ENCODE data around the gene PLCB4. TPM values are rescaled to one million over a fixed set of nuclear protein-coding genes. Genes with fewer than 3 reads are reported as not detected.

PLCB4 gene
- total and polyA plus RNA-seq, 2 experiments from 2014 or later = 6.5 to 16.1 TPM

DNA sequence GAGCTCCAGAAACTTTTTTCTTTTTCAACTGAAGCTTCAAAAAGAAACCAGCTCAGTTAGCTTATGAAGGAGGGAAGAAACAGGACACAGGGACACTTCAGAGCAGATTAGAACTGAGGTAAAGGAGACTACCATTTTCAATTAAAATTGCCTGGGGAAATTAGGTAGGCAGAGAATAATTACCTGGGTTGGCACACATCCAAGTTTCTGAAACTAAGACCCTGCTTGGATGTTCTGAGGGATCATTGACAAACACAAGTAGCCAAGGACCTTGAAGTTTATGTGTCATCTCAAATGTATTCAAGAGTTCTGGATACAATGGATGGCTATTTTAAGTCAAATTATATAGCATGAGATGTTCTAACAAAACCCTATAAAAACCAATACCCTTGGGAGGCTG lies 137.6 kb downstream of the PLCB4 start:
- no peak for DNase-seq (ENCODE audit: low spot score)
- peaks cover 19% of the 10 kb centered on the region for H3K4me1 Mint-ChIP-seq
- no peaks in the 10 kb centered on the region for H3K27me3 Mint-ChIP-seq (ENCODE audit: insufficient read depth, low read depth, poor library complexity)
- Histone ChIP-seq H3F3A (replicated peaks; ENCODE audit: low read depth) (no peaks in the 10 kb centered on the region), H3K36me3 (ENCODE audit: insufficient read depth) (no peaks in the 10 kb centered on the region), H3K4me1 (ENCODE audit: insufficient read depth) (peaks cover 4% of the 10 kb centered on the region; the same call in 1 of the 2 replicates), H3K4me3 (no peak overlapping the region), H3K27me3 (ENCODE audit: insufficient read depth) (no peaks in the 10 kb centered on the region), H2AFZ (no peak overlapping the region), H3K79me2 (replicated peaks; ENCODE audit: insufficient read depth) (0 out of 2 replicates have a peak, but pooled peaks cover 3% of the 10 kb centered on the region), H3K9me2 (ENCODE audit: insufficient read depth) (no peaks in the 10 kb centered on the region), H3K27ac (ENCODE audit: low read depth) (no peak overlapping the region), H4K20me1 (replicated peaks; ENCODE audit: insufficient read depth) (no peaks in the 10 kb centered on the region), H3K4me2 (no peak overlapping the region)
- H3K4me3 Mint-ChIP-seq = no peak overlapping the region
- TF ChIP-seq EZH2 (IDR thresholded peaks at IDR 0.05; ENCODE audit: low read depth, unreplicated experiment) (no peak), CREB1 (CRISPR knock-in tag; IDR thresholded peaks at IDR 0.05; ENCODE audit: low read depth) (no peak), ZNF331 (CRISPR knock-in tag; IDR thresholded peaks at IDR 0.05; ENCODE audit: low read depth) (no peak), CTCF (conservative IDR thresholded peaks at IDR 0.05; ENCODE audit: low read depth in 2 of 2) (no peak)
- no peak for ATAC-seq
- H3K36me3 Mint-ChIP-seq (ENCODE audit: low read depth) = no peaks in the 10 kb centered on the region; the same call in 2 of the 3 replicates
- no peaks in the 10 kb centered on the region for H3K9me3 Mint-ChIP-seq
- no peak overlapping the region for H3K27ac Mint-ChIP-seq

GRCh38 chr20:9207253-9207652 lies 138.4 kb downstream of the PLCB4 start:
- H3K4me1 ChIP-seq (ENCODE audit: insufficient read depth) = peaks cover 4% of the 10 kb centered on the region; the same call in 1 of the 2 replicates
- H3K4me3 ChIP-seq = no peak overlapping the region
- H3K9me2 ChIP-seq (ENCODE audit: insufficient read depth) = no peaks in the 10 kb centered on the region
- no peak overlapping the region for H3K4me3 Mint-ChIP-seq
- H3F3A ChIP-seq (replicated peaks; ENCODE audit: low read depth) = no peaks in the 10 kb centered on the region
- H3K27ac ChIP-seq (ENCODE audit: low read depth) = no peak overlapping the region
- H3K27ac Mint-ChIP-seq = no peak overlapping the region
- H3K4me1 Mint-ChIP-seq = peaks cover 19% of the 10 kb centered on the region
- H3K36me3 Mint-ChIP-seq (ENCODE audit: low read depth) = no peaks in the 10 kb centered on the region
- no peaks in the 10 kb centered on the region for H4K20me1 ChIP-seq (replicated peaks; ENCODE audit: insufficient read depth)
- H3K27me3 ChIP-seq (ENCODE audit: insufficient read depth) = no peaks in the 10 kb centered on the region
- no peaks in the 10 kb centered on the region for H3K27me3 Mint-ChIP-seq (ENCODE audit: insufficient read depth, low read depth, poor library complexity)
- H3K36me3 ChIP-seq (ENCODE audit: insufficient read depth) = no peaks in the 10 kb centered on the region
- ATAC-seq = no peak
- DNase-seq (ENCODE audit: low spot score) = no peak
- H3K9me3 Mint-ChIP-seq = no peaks in the 10 kb centered on the region
- no peak overlapping the region for H2AFZ ChIP-seq
- H3K79me2 ChIP-seq (replicated peaks; ENCODE audit: insufficient read depth) = 0 out of 2 replicates have a peak, but pooled peaks cover 3% of the 10 kb centered on the region
- H3K4me2 ChIP-seq = no peak overlapping the region
- no peak for TF ChIP-seq ZNF331 (CRISPR knock-in tag; IDR thresholded peaks at IDR 0.05; ENCODE audit: low read depth)
- TF ChIP-seq JUNB (IDR thresholded peaks at IDR 0.05; ENCODE audit: unreplicated experiment) = no peak
- TF ChIP-seq STAT1 (IDR thresholded peaks at IDR 0.05; ENCODE audit: unreplicated experiment) = no peak
- no peak for TF ChIP-seq EZH2phosphoT487 (IDR thresholded peaks at IDR 0.05; ENCODE audit: unreplicated experiment)
- TF ChIP-seq, protein P1, sequence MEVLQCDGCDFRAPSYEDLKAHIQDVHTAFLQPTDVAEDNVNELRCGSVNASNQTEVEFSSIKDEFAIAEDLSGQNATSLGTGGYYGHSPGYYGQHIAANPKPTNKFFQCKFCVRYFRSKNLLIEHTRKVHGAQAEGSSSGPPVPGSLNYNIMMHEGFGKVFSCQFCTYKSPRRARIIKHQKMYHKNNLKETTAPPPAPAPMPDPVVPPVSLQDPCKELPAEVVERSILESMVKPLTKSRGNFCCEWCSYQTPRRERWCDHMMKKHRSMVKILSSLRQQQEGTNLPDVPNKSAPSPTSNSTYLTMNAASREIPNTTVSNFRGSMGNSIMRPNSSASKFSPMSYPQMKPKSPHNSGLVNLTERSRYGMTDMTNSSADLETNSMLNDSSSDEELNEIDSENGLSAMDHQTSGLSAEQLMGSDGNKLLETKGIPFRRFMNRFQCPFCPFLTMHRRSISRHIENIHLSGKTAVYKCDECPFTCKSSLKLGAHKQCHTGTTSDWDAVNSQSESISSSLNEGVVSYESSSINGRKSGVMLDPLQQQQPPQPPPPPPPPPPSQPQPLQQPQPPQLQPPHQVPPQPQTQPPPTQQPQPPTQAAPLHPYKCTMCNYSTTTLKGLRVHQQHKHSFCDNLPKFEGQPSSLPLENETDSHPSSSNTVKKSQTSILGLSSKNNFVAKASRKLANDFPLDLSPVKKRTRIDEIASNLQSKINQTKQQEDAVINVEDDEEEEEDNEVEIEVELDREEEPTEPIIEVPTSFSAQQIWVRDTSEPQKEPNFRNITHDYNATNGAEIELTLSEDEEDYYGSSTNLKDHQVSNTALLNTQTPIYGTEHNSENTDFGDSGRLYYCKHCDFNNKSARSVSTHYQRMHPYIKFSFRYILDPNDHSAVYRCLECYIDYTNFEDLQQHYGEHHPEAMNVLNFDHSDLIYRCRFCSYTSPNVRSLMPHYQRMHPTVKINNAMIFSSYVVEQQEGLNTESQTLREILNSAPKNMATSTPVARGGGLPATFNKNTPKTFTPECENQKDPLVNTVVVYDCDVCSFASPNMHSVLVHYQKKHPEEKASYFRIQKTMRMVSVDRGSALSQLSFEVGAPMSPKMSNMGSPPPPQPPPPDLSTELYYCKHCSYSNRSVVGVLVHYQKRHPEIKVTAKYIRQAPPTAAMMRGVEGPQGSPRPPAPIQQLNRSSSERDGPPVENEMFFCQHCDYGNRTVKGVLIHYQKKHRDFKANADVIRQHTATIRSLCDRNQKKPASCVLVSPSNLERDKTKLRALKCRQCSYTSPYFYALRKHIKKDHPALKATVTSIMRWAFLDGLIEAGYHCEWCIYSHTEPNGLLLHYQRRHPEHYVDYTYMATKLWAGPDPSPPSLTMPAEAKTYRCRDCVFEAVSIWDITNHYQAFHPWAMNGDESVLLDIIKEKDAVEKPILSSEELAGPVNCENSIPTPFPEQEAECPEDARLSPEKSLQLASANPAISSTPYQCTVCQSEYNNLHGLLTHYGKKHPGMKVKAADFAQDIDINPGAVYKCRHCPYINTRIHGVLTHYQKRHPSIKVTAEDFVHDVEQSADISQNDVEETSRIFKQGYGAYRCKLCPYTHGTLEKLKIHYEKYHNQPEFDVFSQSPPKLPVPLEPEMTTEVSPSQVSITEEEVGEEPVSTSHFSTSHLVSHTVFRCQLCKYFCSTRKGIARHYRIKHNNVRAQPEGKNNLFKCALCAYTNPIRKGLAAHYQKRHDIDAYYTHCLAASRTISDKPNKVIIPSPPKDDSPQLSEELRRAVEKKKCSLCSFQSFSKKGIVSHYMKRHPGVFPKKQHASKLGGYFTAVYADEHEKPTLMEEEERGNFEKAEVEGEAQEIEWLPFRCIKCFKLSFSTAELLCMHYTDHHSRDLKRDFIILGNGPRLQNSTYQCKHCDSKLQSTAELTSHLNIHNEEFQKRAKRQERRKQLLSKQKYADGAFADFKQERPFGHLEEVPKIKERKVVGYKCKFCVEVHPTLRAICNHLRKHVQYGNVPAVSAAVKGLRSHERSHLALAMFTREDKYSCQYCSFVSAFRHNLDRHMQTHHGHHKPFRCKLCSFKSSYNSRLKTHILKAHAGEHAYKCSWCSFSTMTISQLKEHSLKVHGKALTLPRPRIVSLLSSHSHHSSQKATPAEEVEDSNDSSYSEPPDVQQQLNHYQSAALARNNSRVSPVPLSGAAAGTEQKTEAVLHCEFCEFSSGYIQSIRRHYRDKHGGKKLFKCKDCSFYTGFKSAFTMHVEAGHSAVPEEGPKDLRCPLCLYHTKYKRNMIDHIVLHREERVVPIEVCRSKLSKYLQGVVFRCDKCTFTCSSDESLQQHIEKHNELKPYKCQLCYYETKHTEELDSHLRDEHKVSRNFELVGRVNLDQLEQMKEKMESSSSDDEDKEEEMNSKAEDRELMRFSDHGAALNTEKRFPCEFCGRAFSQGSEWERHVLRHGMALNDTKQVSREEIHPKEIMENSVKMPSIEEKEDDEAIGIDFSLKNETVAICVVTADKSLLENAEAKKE (CRISPR knock-in tag; IDR thresholded peaks at IDR 0.05) = no peak
- no peak for TF ChIP-seq ZNF114 (CRISPR knock-in tag; IDR thresholded peaks at IDR 0.05)
- TF ChIP-seq NANOG (IDR thresholded peaks at IDR 0.05; ENCODE audit: borderline replicate concordance) = no peak
- no peak for TF ChIP-seq EZH2 (IDR thresholded peaks at IDR 0.05; ENCODE audit: low read depth, unreplicated experiment)
- no peak for TF ChIP-seq CTCF (conservative IDR thresholded peaks at IDR 0.05; ENCODE audit: low read depth in 2 of 2)
- no peak for TF ChIP-seq POLR2AphosphoS5 (IDR thresholded peaks at IDR 0.05; ENCODE audit: low read depth)
- no peak for TF ChIP-seq CREB1 (CRISPR knock-in tag; IDR thresholded peaks at IDR 0.05; ENCODE audit: low read depth)

All from GM23338 (cell line).